K562 (cell line): ENCODE results near the gene LCA5L. TPM values are rescaled to one million over a fixed set of nuclear protein-coding genes. Genes with fewer than 3 reads are reported as not detected.

Experiments used
- ATF3 ChIP-seq, 2 experiments: fragments of 450-650 bp in 1 of 2; sonication (generic) in 1 of 2; formaldehyde crosslinking in 1 of 2; IDR thresholded peaks in 1 of 2; conservative IDR thresholded peaks in 1 of 2; 2 replicates each; pipeline versions ENCODE4 v1.6.1 to v1.8.1; 2016 to 2023; ENCODE audit warnings: mild to moderate bottlenecking in 2 of 2, moderate library complexity in 2 of 2, inconsistent platforms in 1 of 2, missing genetic modification reagents in 1 of 2
- ATF4 ChIP-seq: fragments of 450-650 bp; formaldehyde crosslinking; IDR thresholded peaks from 2 replicates; pipeline ENCODE4 v1.4.0; 2022; ENCODE audit warnings: mild to moderate bottlenecking, moderate library complexity
- BRD4 ChIP-seq: fragments of 200-600 bp; sonication (generic); IDR thresholded peaks from 2 replicates; pipeline ENCODE4 v1.6.1; 2017; ENCODE audit warnings: inconsistent platforms
- DLX4 ChIP-seq: fragments of 250-450 bp; sonication (Bioruptor Pico); IDR thresholded peaks from 2 replicates; pipeline ENCODE4 v1.6.1; 2021; ENCODE audit warnings: mild to moderate bottlenecking
- EP400 ChIP-seq: fragments of 450-650 bp; IDR thresholded peaks from 2 replicates; pipeline ENCODE4 v1.6.1; 2017; ENCODE audit warnings: antibody characterized with exemption, mild to moderate bottlenecking, moderate library complexity
- FOXA1 ChIP-seq: fragments of 450-650 bp; IDR thresholded peaks from 2 replicates; pipeline ENCODE4 v1.6.1; 2016; ENCODE audit warnings: mild to moderate bottlenecking, borderline replicate concordance
- FOXJ2 ChIP-seq: fragments of 200-800 bp; sonication (Bioruptor generic); IDR thresholded peaks from 2 replicates; pipeline ENCODE4 v1.6.1; 2016; ENCODE audit warnings: missing genetic modification characterization, missing compliant biosample characterization
- HEY1 ChIP-seq: fragments of 250-450 bp; sonication (Bioruptor Pico); IDR thresholded peaks from 2 replicates; pipeline ENCODE4 v1.5.0; 2020; ENCODE audit warnings: mild to moderate bottlenecking, moderate library complexity, borderline replicate concordance
- JUND ChIP-seq, 2 experiments: IDR thresholded peaks; 2 replicates in 1 of 2; 3 replicates in 1 of 2; pipeline ENCODE4 v1.6.1; 2011; ENCODE audit warnings: borderline replicate concordance in 2 of 2, low read depth in 2 of 2, low read length in 2 of 2, improper control_type of control experiment in 1 of 2, missing biosample characterization in 1 of 2, missing genetic modification characterization in 1 of 2, missing genetic modification reagents in 1 of 2
- SP2 ChIP-seq: IDR thresholded peaks from 2 replicates; pipeline ENCODE4 v1.6.1; 2011; ENCODE audit warnings: mild to moderate bottlenecking, low read depth, low read length, moderate library complexity; ENCODE audit not compliant: poor library complexity, severe bottlenecking; ENCODE audit errors: extremely low read depth
- TBP ChIP-seq: optimal IDR thresholded peaks from 2 replicates; pipeline ENCODE3; 2011; ENCODE audit warnings: low read depth, low read length, improper control_type of control experiment
- TFAP4 ChIP-seq: sonication (generic); formaldehyde crosslinking; IDR thresholded peaks from 2 replicates; pipeline ENCODE4 v1.8.0; 2022; ENCODE audit warnings: missing genetic modification reagents, mild to moderate bottlenecking, moderate library complexity, borderline replicate concordance
- TFE3 ChIP-seq: fragments of 450-650 bp; formaldehyde crosslinking; IDR thresholded peaks from 2 replicates; pipeline ENCODE4 v1.4.0; 2020; ENCODE audit warnings: mild to moderate bottlenecking, mixed read lengths
- UBTF ChIP-seq, 2 experiments: IDR thresholded peaks; 2 replicates each; pipeline ENCODE4 v1.6.1; 2012; ENCODE audit warnings: improper control_type of control experiment in 2 of 2, low read depth in 2 of 2, low read length in 2 of 2, borderline replicate concordance in 1 of 2
- WHSC1 ChIP-seq: IDR thresholded peaks from one replicate; pipeline ENCODE4 v1.6.1; 2012; ENCODE audit warnings: low read length, control low read depth, inconsistent platforms
- ZNF324 ChIP-seq: fragments of 250-450 bp; sonication (Bioruptor Pico); IDR thresholded peaks from 2 replicates; pipeline ENCODE4 v1.4.0; 2020; ENCODE audit warnings: mild to moderate bottlenecking
- ZNF589 ChIP-seq: fragments of 200-800 bp; sonication (Bioruptor generic); IDR thresholded peaks from 2 replicates; pipeline ENCODE4 v1.6.1; 2016; ENCODE audit warnings: low read depth, missing genetic modification characterization, missing compliant biosample characterization
- polyA plus RNA-seq, 8 experiments: library from polyadenylated mRNA; depleted of rRNA in 4 of 8; stranded (reverse) in 5 of 8; unstranded in 3 of 8; fragments of >200 nt; fragmentation: Nextera tagmentation in 2 of 8; fragmentation: Illumina TruSeq in 1 of 8; extraction: Ambion mirVana in 2 of 8; extraction: Trizol in 1 of 8; gene quantifications; 2 replicates each; pipeline versions ENCODE4 v1.2.1 to v1.2.3, GENCODE V29; 2011 to 2014; ENCODE audit warnings: inconsistent platforms in 1 of 8, missing spikeins in 1 of 8
- total RNA-seq, 7 experiments: library from RNA; depleted of rRNA in 6 of 7; stranded (reverse); fragments of >200 nt in 6 of 7; fragmentation: Illumina TruSeq in 2 of 7; extraction: Trizol in 2 of 7; gene quantifications; 2 replicates each; pipeline versions ENCODE4 v1.2.1 to v1.2.3, GENCODE V29; 2011 to 2021; ENCODE audit warnings: low replicate concordance in 1 of 7

The LCA5L gene
- total and polyA plus RNA-seq, 9 of the 15 experiments (the other 6 are each of a cell fraction or from before 2014, with no cell fraction given) = 1.8 to 4.9 (median 3.8) TPM

GRCh38 chr21:39451332-39452206 lies 6.0 kb upstream of the LCA5L start, which contains the start of gene SH3BGR (continued):
- no peak for TF ChIP-seq BRD4
- TF ChIP-seq SP2 = no peak
- TF ChIP-seq FOXA1 = no peak
- no peak for TF ChIP-seq TBP
- no peak for TF ChIP-seq ZNF324 (CRISPR knock-in tag)
- TF ChIP-seq ZNF589 (CRISPR knock-in tag) = peak; percentile 17; the same call in 1 of the 2 replicates
- TF ChIP-seq FOXJ2 (tag) = no peak; the same call in 1 of the 2 replicates
- TF ChIP-seq ATF4 = 0 out of 2 replicates have a peak, but pooled peaks have one; percentile 30
- no peak for TF ChIP-seq DLX4 (CRISPR knock-in tag)
- no peak for TF ChIP-seq UBTF (IDR thresholded peaks at IDR 0.05; ENCODE audit: borderline replicate concordance in 1 of 2, low read depth in 2 of 2, low read length in 2 of 2)
- TF ChIP-seq WHSC1 = no peak
- no peak for TF ChIP-seq TFAP4 (CRISPR knock-in tag)
- TF ChIP-seq EP400 = no peak; the same call in 1 of the 2 replicates
- TF ChIP-seq JUND (IDR thresholded peaks at IDR 0.05; ENCODE audit: borderline replicate concordance, low read depth, low read length) = no peak; the same call in 1 of the 2 replicates
- TF ChIP-seq JUND (tag; IDR thresholded peaks at IDR 0.05; ENCODE audit: borderline replicate concordance, low read depth, low read length) = no peak; the same call in 2 of the 3 replicates
- 0 out of 2 replicates have a peak, but pooled peaks have one; percentile 25 for TF ChIP-seq HEY1
- no peak for TF ChIP-seq ATF3 (IDR thresholded peaks at IDR 0.05)
- TF ChIP-seq ATF3 (CRISPR knock-in tag; conservative IDR thresholded peaks at IDR 0.05) = no peak
- no peak; the same call in 1 of the 2 replicates for TF ChIP-seq TFE3 (CRISPR knock-in tag)
